SH-SY5Y (cell line): ENCODE data around the gene FUT3.

Experiments
- GATA2 ChIP-seq: IDR thresholded peaks from 2 replicates; pipeline ENCODE4 v1.6.1; 2011; ENCODE audit warnings: mild to moderate bottlenecking, low read depth, low read length
- GATA3 ChIP-seq: IDR thresholded peaks from 2 replicates; pipeline ENCODE4 v1.6.1; 2011; ENCODE audit warnings: low read depth, mild to moderate bottlenecking, low read length, moderate library complexity

DNA sequence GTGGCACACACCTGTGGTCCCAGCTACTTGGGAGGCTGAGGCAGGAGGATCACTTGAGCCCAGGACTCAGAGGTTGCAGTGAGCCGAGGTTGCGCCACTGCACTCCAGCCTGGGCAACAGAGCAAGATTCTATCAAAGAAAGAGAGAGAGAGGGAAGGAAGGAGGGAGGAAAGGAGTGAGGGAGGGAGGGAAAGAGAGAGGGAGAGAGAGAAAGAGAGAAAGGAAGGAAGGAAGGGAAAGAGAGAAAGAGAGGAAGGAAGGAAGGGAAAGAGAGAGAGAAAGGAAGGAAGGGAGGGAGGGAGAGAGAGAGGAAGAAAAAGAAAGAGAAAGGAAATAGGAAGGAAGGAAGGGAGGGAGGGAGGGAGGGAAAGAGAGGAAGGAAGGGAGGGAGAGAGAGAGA lies 34.0 kb downstream of the FUT3 start:
- no peak for TF ChIP-seq GATA2
- TF ChIP-seq GATA3: no peak
